Measurements from ENCODE around the gene HOXA5.

The HOXA5 gene

GRCh38 chr7:27124902-27125689 lies 18.4 kb downstream of the HOXA5 start:
- in situ Hi-C loops (cut with MboI; ENCODE audit: low sequenced_read_pairs), result no loop called here

- in situ Hi-C loops (cut with MboI; ENCODE audit: low sequenced_read_pairs), result no loop called here
These were observed 19.2 kb downstream of the HOXA5 start for GRCh38 chr7:27124096-27124901.

GRCh38 chr7:27123477-27124053 lies 19.9 kb downstream of the HOXA5 start:
- in situ Hi-C loops (cut with MboI; ENCODE audit: low sequenced_read_pairs), result no loop called here

GRCh38 chr7:27123007-27123476 lies 20.4 kb downstream of the HOXA5 start:
- in situ Hi-C loops (cut with MboI; ENCODE audit: low sequenced_read_pairs), result no loop called here

GRCh38 chr7:27122077-27122910 lies 21.2 kb downstream of the HOXA5 start:
- in situ Hi-C loops (cut with MboI; ENCODE audit: low sequenced_read_pairs), result no loop called here

GRCh38 chr7:27121684-27122076 lies 21.8 kb downstream of the HOXA5 start:
- in situ Hi-C loops (cut with MboI; ENCODE audit: low sequenced_read_pairs), result no loop called here

- in situ Hi-C loops (cut with MboI; ENCODE audit: low sequenced_read_pairs), result no loop called here
These were observed 24.0 kb downstream of the HOXA5 start for GRCh38 chr7:27119412-27119911.

- in situ Hi-C loops (cut with MboI; ENCODE audit: low sequenced_read_pairs), result no loop called here
These were observed 24.9 kb downstream of the HOXA5 start for GRCh38 chr7:27118580-27118979.

- in situ Hi-C loops (cut with MboI; ENCODE audit: low sequenced_read_pairs), result no loop called here
These were observed 25.5 kb downstream of the HOXA5 start for GRCh38 chr7:27117887-27118491.

- in situ Hi-C loops (cut with MboI; ENCODE audit: low sequenced_read_pairs), result no loop called here
These were observed 26.3 kb downstream of the HOXA5 start for GRCh38 chr7:27116962-27117886.

- in situ Hi-C loops (cut with MboI; ENCODE audit: low sequenced_read_pairs), result no loop called here
These were observed 27.2 kb downstream of the HOXA5 start for GRCh38 chr7:27116031-27116961.

- in situ Hi-C loops (cut with MboI; ENCODE audit: low sequenced_read_pairs), result no loop called here
These were observed 28.1 kb downstream of the HOXA5 start for GRCh38 chr7:27115221-27116026.

GRCh38 chr7:27114881-27115220 lies 28.6 kb downstream of the HOXA5 start:
- in situ Hi-C loops (cut with MboI; ENCODE audit: low sequenced_read_pairs), result no loop called here

- in situ Hi-C loops (cut with MboI; ENCODE audit: low sequenced_read_pairs), result no loop called here
These were observed 29.3 kb downstream of the HOXA5 start for GRCh38 chr7:27113991-27114769.

GRCh38 chr7:27112955-27113949 lies 30.2 kb downstream of the HOXA5 start:
- in situ Hi-C loops (cut with MboI; ENCODE audit: low sequenced_read_pairs), result no loop called here
